ENCODE results near the gene PPAN.

- no peak for TF ChIP-seq TOX (CRISPR knock-in tag; IDR thresholded peaks at IDR 0.05; ENCODE audit: borderline replicate concordance)
- no peak for TF ChIP-seq TCF4 (CRISPR knock-in tag; IDR thresholded peaks at IDR 0.05; ENCODE audit: borderline replicate concordance)
- no peak for TF ChIP-seq ZNF8 (CRISPR knock-in tag; IDR thresholded peaks at IDR 0.05)
Observed at GRCh38 chr19:10109528-10109927, 3.4 kb downstream of the PPAN start.
